ENCODE data around the gene SEMA6D.

GRCh38 chr15:47750030-47750739 lies 32.9 kb downstream of the SEMA6D start:
- TF ChIP-seq, protein P1, sequence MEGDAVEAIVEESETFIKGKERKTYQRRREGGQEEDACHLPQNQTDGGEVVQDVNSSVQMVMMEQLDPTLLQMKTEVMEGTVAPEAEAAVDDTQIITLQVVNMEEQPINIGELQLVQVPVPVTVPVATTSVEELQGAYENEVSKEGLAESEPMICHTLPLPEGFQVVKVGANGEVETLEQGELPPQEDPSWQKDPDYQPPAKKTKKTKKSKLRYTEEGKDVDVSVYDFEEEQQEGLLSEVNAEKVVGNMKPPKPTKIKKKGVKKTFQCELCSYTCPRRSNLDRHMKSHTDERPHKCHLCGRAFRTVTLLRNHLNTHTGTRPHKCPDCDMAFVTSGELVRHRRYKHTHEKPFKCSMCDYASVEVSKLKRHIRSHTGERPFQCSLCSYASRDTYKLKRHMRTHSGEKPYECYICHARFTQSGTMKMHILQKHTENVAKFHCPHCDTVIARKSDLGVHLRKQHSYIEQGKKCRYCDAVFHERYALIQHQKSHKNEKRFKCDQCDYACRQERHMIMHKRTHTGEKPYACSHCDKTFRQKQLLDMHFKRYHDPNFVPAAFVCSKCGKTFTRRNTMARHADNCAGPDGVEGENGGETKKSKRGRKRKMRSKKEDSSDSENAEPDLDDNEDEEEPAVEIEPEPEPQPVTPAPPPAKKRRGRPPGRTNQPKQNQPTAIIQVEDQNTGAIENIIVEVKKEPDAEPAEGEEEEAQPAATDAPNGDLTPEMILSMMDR (IDR thresholded peaks at IDR 0.05; ENCODE audit: poor library complexity, severe bottlenecking) = no peak
- TF ChIP-seq TAF1 (IDR thresholded peaks at IDR 0.05; ENCODE audit: low read depth) (no peak), EP300 (conservative IDR thresholded peaks at IDR 0.05; ENCODE audit: poor library complexity, severe bottlenecking) (no peak), POLR2AphosphoS5 (IDR thresholded peaks at IDR 0.05) (no peak), EZH2 (IDR thresholded peaks at IDR 0.05; ENCODE audit: borderline replicate concordance, insufficient read depth, low read length, poor library complexity, severe bottlenecking) (no peak), SMC3 (conservative IDR thresholded peaks at IDR 0.05; ENCODE audit: poor library complexity) (no peak)
